HTERT RPE-1 (cell line): ENCODE measurements around the gene CAMK2D.

Experiments
- in situ Hi-C: fragments of 300-500 bp; cut with MboI; formaldehyde crosslinking; loops from 4 replicates; pipeline ENCODE4 v1.14.3; 2020; ENCODE audit warnings: low sequenced_read_pairs

CAMK2D gene

DNA sequence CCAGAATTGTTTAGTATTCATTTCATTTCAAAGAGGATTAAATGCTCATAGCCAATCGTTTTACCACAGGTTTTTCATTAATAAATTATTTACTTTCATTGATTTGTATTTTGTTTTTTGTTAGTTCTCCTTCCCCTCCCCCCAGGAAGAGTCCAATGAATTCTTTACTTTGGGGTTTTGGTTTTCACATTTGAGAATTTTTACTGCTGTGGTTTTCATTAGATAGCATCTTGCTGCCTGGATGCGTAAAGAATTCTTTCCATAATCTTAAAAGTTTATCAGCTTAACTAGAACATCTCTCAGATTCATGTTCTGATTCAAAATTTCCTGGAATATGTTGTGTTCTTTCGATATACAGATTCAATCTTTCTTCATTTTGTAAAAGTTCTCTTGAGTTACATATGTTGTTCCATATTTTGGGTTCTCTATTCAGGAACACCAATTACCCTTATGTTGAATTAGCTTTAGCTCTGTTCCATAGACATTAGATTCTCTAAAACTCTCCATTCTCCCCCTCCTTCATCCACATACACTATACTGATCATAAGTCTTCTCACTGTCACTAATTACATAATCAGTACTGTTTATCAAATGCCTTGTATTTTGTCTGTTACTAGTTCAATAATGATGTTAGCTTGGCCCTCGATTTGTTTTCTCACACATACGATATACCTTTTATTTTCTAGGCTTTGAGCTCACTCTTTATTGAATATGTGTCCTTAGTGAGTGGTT lies 184.4 kb downstream of the CAMK2D start:
- in situ Hi-C loops = no loop called here

- in situ Hi-C loops = no loop called here
These were observed 186.1 kb downstream of the CAMK2D start for GRCh38 chr4:113575401-113575800.

DNA sequence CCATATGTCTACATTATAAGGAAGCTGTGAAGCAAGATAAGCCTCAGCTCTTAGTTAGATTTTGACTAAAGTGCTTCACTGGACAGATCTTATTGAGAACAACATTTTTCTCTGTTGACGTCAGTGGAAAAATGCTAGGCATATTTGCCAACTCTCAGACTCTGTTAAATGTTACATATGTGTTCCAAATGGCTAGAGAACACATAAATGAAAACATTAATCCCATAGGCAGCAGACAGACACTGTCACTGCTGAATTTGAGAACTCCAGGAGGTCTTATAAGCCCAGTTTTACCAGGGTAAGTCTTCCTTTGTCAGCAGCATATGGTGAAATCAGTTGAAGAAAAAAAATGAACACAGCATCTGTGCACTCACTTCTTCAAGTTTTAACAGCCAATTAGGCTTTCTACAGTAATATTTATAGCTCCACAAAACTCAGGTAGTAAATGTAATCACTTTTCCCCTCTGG lies 186.9 kb downstream of the CAMK2D start:
- in situ Hi-C loops = no loop called here

- in situ Hi-C loops = no loop called here
These were observed 188.9 kb downstream of the CAMK2D start for GRCh38 chr4:113572620-113573019.

DNA sequence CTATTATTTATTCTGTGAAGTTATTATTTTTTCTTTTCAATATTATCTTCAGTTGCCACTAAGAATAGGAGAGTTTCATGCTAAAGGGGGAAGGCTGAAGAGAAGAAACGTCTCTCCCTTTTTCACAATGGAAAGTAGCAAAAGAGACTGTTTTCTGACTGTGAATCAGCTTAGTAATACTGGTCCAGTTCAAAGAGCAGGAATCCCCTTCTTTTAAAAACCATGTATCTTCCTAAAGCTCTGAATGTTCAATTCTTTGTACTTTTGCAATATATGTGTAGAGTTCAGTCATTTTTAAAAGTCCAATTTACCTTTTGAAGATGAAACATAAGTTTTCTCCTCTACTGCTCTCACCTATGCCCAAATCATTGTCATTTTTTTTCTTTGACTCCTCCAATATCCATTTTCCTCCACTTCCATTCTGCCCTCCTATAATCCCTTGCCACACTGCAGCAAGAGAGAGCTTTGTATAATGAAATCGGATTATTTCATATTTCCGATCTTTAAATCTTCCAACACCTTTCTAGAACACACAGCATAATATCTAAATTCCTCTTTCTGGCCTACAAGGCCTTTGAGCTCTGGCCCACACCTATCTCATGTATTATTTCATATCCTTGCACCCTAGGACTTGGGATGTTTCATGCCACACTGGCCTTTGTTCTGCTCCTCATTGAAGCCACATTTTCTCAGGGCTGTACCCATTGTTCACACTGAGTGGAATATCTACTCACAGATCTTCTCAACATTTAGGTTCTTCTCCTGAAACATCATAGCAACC lies 195.3 kb downstream of the CAMK2D start:
- in situ Hi-C loops = no loop called here

DNA sequence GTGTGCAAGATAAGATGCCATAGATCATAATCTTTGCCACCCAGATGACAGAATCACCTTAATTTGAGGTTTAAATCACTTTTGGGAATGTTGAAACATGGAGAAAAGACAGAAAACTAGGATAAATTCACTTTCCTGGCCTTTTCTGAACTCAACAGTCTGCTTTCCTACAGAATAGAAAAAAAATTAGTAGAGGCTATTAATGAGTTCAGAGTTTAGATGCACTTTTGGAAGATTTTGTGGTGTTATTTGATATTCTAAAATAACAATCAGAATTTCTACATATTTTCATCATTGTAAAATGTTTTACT lies 195.9 kb downstream of the CAMK2D start:
- in situ Hi-C loops = no loop called here

- in situ Hi-C loops = no loop called here
These were observed 197.0 kb downstream of the CAMK2D start for GRCh38 chr4:113564493-113564892.

- in situ Hi-C loops = no loop called here
These were observed 197.7 kb downstream of the CAMK2D start for GRCh38 chr4:113563691-113564378.

DNA sequence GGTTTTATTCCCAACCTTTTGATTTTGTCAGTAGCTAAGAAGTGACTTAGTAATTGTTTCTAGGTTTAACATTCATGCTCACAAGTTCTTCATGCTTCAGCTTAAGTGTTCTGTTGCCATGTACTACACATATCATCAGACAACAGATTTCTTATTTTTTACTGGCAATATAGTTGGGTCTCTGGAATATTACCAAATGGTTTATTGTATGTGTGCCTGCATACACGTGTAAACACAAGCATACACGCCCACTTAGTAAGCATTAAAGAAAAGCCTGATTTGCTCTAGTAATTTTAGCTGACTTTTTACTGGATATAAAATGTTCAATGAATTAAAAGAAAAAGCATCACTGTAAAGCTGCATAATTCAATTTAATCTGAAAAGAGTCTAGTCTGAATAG lies 199.8 kb downstream of the CAMK2D start:
- in situ Hi-C loops = no loop called here

- in situ Hi-C loops = no loop called here
These were observed 200.4 kb downstream of the CAMK2D start for GRCh38 chr4:113561092-113561491.

- in situ Hi-C loops = no loop called here
These were observed 201.0 kb downstream of the CAMK2D start for GRCh38 chr4:113560579-113560978.

- in situ Hi-C loops = no loop called here
These were observed 201.6 kb downstream of the CAMK2D start for GRCh38 chr4:113559947-113560346.

GRCh38 chr4:113556382-113557134 lies 205.0 kb downstream of the CAMK2D start:
- in situ Hi-C loops = no loop called here

- in situ Hi-C loops = no loop called here
These were observed 205.7 kb downstream of the CAMK2D start for GRCh38 chr4:113555868-113556267.

DNA sequence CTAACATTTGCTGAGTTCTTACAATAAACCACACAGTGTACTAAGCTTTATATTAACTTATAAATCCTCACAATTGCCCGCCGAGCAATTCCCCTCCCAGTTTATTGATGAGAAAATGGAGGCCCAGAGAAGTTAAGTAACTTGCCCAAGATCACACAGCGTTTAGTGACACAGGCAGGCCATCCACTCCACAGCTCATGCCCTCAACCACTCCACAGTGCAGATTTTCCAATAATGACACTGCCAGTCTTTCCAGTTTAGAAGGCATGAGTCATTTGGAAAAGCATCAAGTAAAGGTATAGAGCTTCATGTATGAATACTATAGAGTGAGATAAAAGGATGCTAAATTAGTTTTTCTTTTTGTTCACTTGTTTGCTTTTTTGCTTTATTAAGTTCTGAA lies 208.5 kb downstream of the CAMK2D start:
- in situ Hi-C loops = no loop called here

- in situ Hi-C loops = no loop called here
These were observed 211.0 kb downstream of the CAMK2D start for GRCh38 chr4:113550510-113550909.

DNA sequence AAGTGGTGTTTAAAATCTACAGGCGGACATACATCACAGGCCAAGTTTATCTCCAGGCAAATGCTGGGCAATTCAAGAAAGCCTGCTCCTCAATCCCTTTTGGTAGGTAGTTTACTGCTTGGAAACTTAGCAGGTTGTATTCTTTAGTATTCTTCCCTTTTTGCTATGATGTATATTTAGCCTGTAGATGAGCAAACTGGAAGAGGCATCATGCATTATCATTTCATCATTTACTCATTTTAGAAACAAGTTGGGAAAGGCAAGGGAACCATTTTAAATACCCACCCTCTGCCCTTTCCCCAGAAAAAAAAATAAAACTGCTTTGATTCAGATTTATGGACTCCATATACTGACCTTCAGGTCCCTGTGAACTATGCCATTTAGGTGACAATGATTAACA lies 213.2 kb downstream of the CAMK2D start:
- in situ Hi-C loops = no loop called here

GRCh38 chr4:113547487-113548042 lies 214.0 kb downstream of the CAMK2D start:
- in situ Hi-C loops = no loop called here

GRCh38 chr4:113541933-113542332 lies 219.6 kb downstream of the CAMK2D start:
- in situ Hi-C loops = no loop called here

- in situ Hi-C loops = no loop called here
These were observed 220.7 kb downstream of the CAMK2D start for GRCh38 chr4:113540859-113541258.

DNA sequence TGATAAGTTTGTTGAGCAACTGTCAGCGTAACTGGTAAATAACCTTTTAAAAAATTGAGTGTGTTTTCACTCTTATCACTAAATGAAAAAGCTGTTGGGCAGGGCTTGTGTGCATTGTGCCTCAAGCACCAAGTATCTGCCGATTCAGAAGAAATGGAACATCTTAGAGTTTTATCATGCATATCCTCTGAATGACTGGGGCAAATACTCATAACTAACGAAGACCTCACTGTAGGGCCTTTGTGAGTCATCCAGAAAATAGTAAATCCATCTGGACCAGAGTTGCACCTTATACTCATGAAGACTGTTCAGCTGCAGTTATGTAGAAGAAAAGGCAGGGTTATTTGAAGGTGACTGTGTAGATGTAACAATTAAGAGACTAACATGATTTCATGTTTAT lies 222.1 kb downstream of the CAMK2D start:
- in situ Hi-C loops = no loop called here
